SU-DHL-6 (cell line): ENCODE results near the gene NNAT.
"Not testable (repeated sequence)": the region's sequence is repeated elsewhere in the genome, so short reads cannot be mapped to it uniquely, and the experiment has no call there.

Experiments used
- H2AFZ ChIP-seq: fragments of 200-600 bp; sonication (generic); 2 replicates; pipeline ENCODE4 v1.6.1; 2014; ENCODE audit warnings: low read depth, mild to moderate bottlenecking, moderate library complexity, mixed read lengths, antibody characterized with exemption, low read length; ENCODE audit not compliant: severe bottlenecking
- H3F3A ChIP-seq: fragments of 200-600 bp; shearing (Covaris generic); 2 replicates; pipeline ENCODE4 v1.6.0; 2016; ENCODE audit warnings: antibody characterized with exemption, mild to moderate bottlenecking; ENCODE audit not compliant: insufficient read depth
- H3K27ac ChIP-seq: fragments of 200-600 bp; sonication (generic); 2 replicates; pipeline ENCODE4 v1.5.1; 2016; ENCODE audit warnings: low read depth, mild to moderate bottlenecking, low read length, moderate library complexity, mixed read lengths
- H3K27me3 ChIP-seq: fragments of 200-600 bp; sonication (generic), shearing (Covaris generic); 2 replicates; pipeline ENCODE4 v1.6.0; 2014; ENCODE audit warnings: mild to moderate bottlenecking, low read length
- H3K36me3 ChIP-seq: fragments of 200-600 bp; sonication (generic); 2 replicates; pipeline ENCODE4 v1.6.1; 2014; ENCODE audit warnings: mild to moderate bottlenecking, low read length, mixed read lengths
- H3K4me2 ChIP-seq: fragments of 300-600, 200-600 bp; shearing (Covaris generic), sonication (generic); 2 replicates; pipeline ENCODE4 v1.6.0; 2014; ENCODE audit warnings: low read length, low read depth, mild to moderate bottlenecking; ENCODE audit not compliant: poor library complexity, severe bottlenecking
- H3K4me3 ChIP-seq: fragments of 200-600 bp; sonication (generic); 2 replicates; pipeline ENCODE4 v1.5.1; 2014; ENCODE audit warnings: antibody characterized with exemption, low read length, mild to moderate bottlenecking, mixed read lengths; ENCODE audit not compliant: insufficient read depth, poor library complexity, severe bottlenecking
- H3K79me2 ChIP-seq: fragments of 200-600 bp; sonication (generic); 2 replicates; pipeline ENCODE4 v1.6.1; 2014; ENCODE audit warnings: mild to moderate bottlenecking, low read length, moderate library complexity; ENCODE audit not compliant: insufficient read depth
- H3K9ac ChIP-seq: fragments of 200-600 bp; sonication (generic); 2 replicates; pipeline ENCODE4 v1.7.0; 2014; ENCODE audit warnings: mild to moderate bottlenecking, low read length
- H3K9me2 ChIP-seq: fragments of 200-600 bp; sonication (generic); replicated peaks from 2 replicates; pipeline ENCODE4 v1.6.1; 2014; ENCODE audit warnings: low read length; ENCODE audit not compliant: insufficient read depth
- H3K9me3 ChIP-seq: fragments of 200-600 bp; sonication (generic); 2 replicates; pipeline ENCODE4 v1.6.1; 2014; ENCODE audit warnings: low read length, mixed read lengths; ENCODE audit not compliant: insufficient read depth
- H4K20me1 ChIP-seq: fragments of 200-600 bp; sonication (generic); 2 replicates; pipeline ENCODE4 v1.6.1; 2014; ENCODE audit warnings: low read depth, mild to moderate bottlenecking, antibody characterized with exemption, low read length, moderate library complexity, mixed read lengths
- EZH2phosphoT487 ChIP-seq: fragments of 200-600 bp; sonication (generic), shearing (Covaris generic); conservative IDR thresholded peaks from 2 replicates; pipeline ENCODE4 v1.6.1; 2018; ENCODE audit warnings: mild to moderate bottlenecking, antibody characterized with exemption, low read length, moderate library complexity, mixed read lengths
- TF ChIP-seq, protein P1 (sequence below): fragments of 200-600 bp; sonication (generic); IDR thresholded peaks from one replicate; pipeline ENCODE4 v1.5.1; 2017; ENCODE audit warnings: antibody characterized with exemption, mild to moderate bottlenecking, low read length, moderate library complexity; ENCODE audit not compliant: insufficient read depth, poor library complexity, severe bottlenecking

NNAT gene, protein sequence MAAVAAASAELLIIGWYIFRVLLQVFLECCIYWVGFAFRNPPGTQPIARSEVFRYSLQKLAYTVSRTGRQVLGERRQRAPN

GRCh38 chr20:37521061-37521771 lies at the start of gene NNAT:
TSS of gene NNAT (plus strand) at chr20:37521250. CDS start at chr20:37521332, 82 bp downstream.
- TF ChIP-seq, protein P1, sequence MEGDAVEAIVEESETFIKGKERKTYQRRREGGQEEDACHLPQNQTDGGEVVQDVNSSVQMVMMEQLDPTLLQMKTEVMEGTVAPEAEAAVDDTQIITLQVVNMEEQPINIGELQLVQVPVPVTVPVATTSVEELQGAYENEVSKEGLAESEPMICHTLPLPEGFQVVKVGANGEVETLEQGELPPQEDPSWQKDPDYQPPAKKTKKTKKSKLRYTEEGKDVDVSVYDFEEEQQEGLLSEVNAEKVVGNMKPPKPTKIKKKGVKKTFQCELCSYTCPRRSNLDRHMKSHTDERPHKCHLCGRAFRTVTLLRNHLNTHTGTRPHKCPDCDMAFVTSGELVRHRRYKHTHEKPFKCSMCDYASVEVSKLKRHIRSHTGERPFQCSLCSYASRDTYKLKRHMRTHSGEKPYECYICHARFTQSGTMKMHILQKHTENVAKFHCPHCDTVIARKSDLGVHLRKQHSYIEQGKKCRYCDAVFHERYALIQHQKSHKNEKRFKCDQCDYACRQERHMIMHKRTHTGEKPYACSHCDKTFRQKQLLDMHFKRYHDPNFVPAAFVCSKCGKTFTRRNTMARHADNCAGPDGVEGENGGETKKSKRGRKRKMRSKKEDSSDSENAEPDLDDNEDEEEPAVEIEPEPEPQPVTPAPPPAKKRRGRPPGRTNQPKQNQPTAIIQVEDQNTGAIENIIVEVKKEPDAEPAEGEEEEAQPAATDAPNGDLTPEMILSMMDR: no peak
- no peak for TF ChIP-seq EZH2phosphoT487
- Histone ChIP-seq H3K9ac (no peak within 1 kb of the TSS), H3K4me2 (no peak within 1 kb of the TSS), H3K27ac (no peak within 1 kb of the TSS), H3K4me3 (no peak within 1 kb of the TSS), H3K27me3 (no peaks in the 10 kb centered on the region), H3F3A (no peaks in the 10 kb centered on the region), H2AFZ (no peak within 1 kb of the TSS), H3K9me3 (no peaks in the 10 kb centered on the region), H3K36me3 (no peaks in the 10 kb centered on the region), H3K9me2 (no peaks in the 10 kb centered on the region), H3K79me2 (peaks cover 28% of the 10 kb centered on the region), H4K20me1 (no peaks in the 10 kb centered on the region)

GRCh38 chr20:37471741-37472235 lies 49.3 kb upstream of the NNAT start:
- Histone ChIP-seq H3K36me3 (no peaks in the 10 kb centered on the region), H3K9me3 (no peaks in the 10 kb centered on the region), H3K27ac (no peak overlapping the region), H3K4me3 (no peak overlapping the region), H3K4me2 (no peak overlapping the region), H3K9ac (no peak overlapping the region), H3F3A (no peaks in the 10 kb centered on the region), H3K9me2 (no peaks in the 10 kb centered on the region), H3K79me2 (no peaks in the 10 kb centered on the region), H3K27me3 (no peaks in the 10 kb centered on the region), H2AFZ (no peak overlapping the region), H4K20me1 (no peaks in the 10 kb centered on the region)
- TF ChIP-seq, protein P1: no peak
- no peak for TF ChIP-seq EZH2phosphoT487

DNA sequence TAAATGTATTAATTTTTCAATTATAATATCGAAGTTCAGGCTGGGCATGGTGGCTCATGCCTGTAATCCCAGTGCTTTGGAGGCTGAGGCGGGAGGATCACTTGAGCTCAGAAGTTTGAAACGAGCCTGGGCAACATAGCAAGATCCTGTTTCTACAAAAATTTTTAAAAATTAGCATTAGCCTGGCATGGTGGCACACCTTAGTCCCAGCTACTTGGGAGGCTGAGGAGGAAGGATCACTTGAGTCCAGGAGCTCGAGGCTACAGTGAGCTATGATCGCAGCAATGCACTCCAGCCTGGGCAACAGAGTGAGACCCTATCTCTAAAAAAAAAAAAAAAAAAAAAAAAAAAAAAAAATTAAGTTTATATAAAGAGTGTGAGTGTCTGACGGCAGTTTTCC lies 48.6 kb upstream of the NNAT start:
- not testable (repeated sequence) for H3K36me3 ChIP-seq, H4K20me1 ChIP-seq, H3K27me3 ChIP-seq, H3K4me3 ChIP-seq, H3K9ac ChIP-seq, H3K9me2 ChIP-seq, H3K27ac ChIP-seq, H3K4me2 ChIP-seq, H2AFZ ChIP-seq, H3K79me2 ChIP-seq, H3K9me3 ChIP-seq, H3F3A ChIP-seq
